ENCODE measurements around the gene TGIF2. TPM values are rescaled to one million over a fixed set of nuclear protein-coding genes. Genes with fewer than 3 reads are reported as not detected.
"Not testable (repeated sequence)": the region's sequence is repeated elsewhere in the genome, so short reads cannot be mapped to it uniquely, and the experiment has no call there.

The TGIF2 gene
- total RNA-seq, 1 experiment from 2014 or later: 58.4 TPM

DNA sequence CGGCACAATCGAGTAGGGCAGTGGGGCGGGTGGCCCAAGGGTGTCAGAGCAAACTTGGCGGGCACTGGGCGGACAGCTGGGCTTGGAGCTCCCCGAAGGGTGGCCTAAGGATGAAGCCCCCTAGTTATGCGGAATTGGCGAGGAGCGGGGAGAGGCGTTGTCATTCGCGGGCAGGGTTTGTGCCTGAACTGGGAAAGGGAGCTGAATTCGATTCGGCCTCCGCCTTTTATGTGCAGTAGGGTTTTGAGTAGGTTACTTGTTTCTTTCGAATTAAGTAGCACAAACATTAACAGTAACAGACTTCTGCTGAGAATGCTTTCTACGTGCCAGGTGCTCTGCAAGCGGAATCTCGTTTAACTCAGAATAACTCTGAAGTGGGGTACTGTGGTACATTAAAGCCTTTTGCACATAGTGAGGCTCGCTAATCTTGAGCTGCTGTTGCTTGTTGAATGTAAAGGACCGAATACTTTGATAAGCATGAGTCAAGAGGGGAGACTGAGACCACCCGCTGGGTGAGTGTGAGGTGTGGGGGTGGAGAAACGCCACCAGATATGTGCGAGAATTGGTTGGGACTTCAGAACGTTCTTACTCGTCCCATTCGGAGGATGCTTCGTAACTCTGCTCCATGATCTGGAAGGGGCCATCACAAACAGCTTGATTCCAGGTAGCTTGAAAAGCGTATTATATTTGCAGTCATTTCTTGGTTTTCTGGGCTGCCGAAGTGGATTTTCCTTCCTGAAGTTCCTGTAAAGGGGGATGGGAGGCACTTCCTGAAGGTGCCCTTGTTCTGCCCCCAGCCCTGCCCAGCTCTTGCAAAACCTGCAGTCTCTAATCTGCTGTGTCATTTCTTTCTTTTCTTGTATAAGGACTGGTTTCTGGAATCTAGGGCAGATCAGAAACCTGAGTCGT is 33.0 kb downstream of the TGIF2 start:
- Histone ChIP-seq H3K27me3 (replicated peaks; ENCODE audit: control insufficient read depth, insufficient read depth, low read length) (no peaks in the 10 kb centered on the region), H3K4me3 (ENCODE audit: low read depth, low read length) (peak overlapping the region; percentile 85), H3K9me3 (no peaks in the 10 kb centered on the region), H3K36me3 (ENCODE audit: control insufficient read depth, insufficient read depth, low read length) (peaks cover 5% of the 10 kb centered on the region), H3K4me1 (peaks cover 19% of the 10 kb centered on the region)
- Mint-ChIP-seq H3K36me3 (ENCODE audit: insufficient read depth, unreplicated experiment) (peaks cover 68% of the 10 kb centered on the region), H3K27ac (ENCODE audit: unreplicated experiment) (peak overlapping the region; percentile 89), H3K9me3 (ENCODE audit: unreplicated experiment) (no peaks in the 10 kb centered on the region), H3K4me1 (ENCODE audit: low read depth, unreplicated experiment) (peaks cover 17% of the 10 kb centered on the region), H3K27me3 (ENCODE audit: insufficient read depth, unreplicated experiment) (no peaks in the 10 kb centered on the region), H3K4me3 (ENCODE audit: unreplicated experiment) (peak overlapping the region; percentile 91)
- intact Hi-C loops (cut with micrococcal nuclease; ENCODE audit: unreplicated experiment): no loop called here
- ChIA-PET POLR2A (interaction anchor here (0.5 to 2.7 kb wide), 17 partner anchors 9 to 883 kb away, joined by 3 to 27 read pairs (median 5); partner anchors contain the start of genes DSN1, NDRG3, RBM39 and TGIF2), CTCF (interaction anchor here (0.6 to 3.5 kb wide), 37 partner anchors 12 to 652 kb away, joined by 3 to 31 read pairs (median 5); partner anchors contain the start of genes DSN1, MYL9, NDRG3 and SCAND1)
- peak in 1 of 2 experiments; percentile 66 for DNase-seq
- BruUV-seq (replicated peaks): TSS peak; percentile 46
- TF ChIP-seq, protein P1, sequence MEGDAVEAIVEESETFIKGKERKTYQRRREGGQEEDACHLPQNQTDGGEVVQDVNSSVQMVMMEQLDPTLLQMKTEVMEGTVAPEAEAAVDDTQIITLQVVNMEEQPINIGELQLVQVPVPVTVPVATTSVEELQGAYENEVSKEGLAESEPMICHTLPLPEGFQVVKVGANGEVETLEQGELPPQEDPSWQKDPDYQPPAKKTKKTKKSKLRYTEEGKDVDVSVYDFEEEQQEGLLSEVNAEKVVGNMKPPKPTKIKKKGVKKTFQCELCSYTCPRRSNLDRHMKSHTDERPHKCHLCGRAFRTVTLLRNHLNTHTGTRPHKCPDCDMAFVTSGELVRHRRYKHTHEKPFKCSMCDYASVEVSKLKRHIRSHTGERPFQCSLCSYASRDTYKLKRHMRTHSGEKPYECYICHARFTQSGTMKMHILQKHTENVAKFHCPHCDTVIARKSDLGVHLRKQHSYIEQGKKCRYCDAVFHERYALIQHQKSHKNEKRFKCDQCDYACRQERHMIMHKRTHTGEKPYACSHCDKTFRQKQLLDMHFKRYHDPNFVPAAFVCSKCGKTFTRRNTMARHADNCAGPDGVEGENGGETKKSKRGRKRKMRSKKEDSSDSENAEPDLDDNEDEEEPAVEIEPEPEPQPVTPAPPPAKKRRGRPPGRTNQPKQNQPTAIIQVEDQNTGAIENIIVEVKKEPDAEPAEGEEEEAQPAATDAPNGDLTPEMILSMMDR (IDR thresholded peaks at IDR 0.05; ENCODE audit: insufficient read depth in 1 of 2, low read depth in 1 of 2, low read length in 1 of 2, severe bottlenecking in 1 of 2, unreplicated experiment in 1 of 2): no peak

GRCh38 chr20:36607586-36608387 is 34.4 kb downstream of the TGIF2 start:
- BruUV-seq (replicated peaks): no TSS peak
- no peaks in the 10 kb centered on the region for H3K9me3 Mint-ChIP-seq (ENCODE audit: unreplicated experiment)
- H3K36me3 ChIP-seq (ENCODE audit: control insufficient read depth, insufficient read depth, low read length): peaks cover 8% of the 10 kb centered on the region

GRCh38 chr20:36608388-36608728 is 35.0 kb downstream of the TGIF2 start:
- H3K27me3 ChIP-seq (replicated peaks; ENCODE audit: control insufficient read depth, insufficient read depth, low read length); DNase-seq; H3K4me3 ChIP-seq (ENCODE audit: low read depth, low read length); H3K9me3 Mint-ChIP-seq (ENCODE audit: unreplicated experiment); intact Hi-C loops (cut with micrococcal nuclease; ENCODE audit: unreplicated experiment); H3K36me3 ChIP-seq (ENCODE audit: control insufficient read depth, insufficient read depth, low read length); H3K9me3 ChIP-seq; POLR2A ChIA-PET; BruUV-seq (replicated peaks); CTCF ChIA-PET; H3K27me3 Mint-ChIP-seq (ENCODE audit: insufficient read depth, unreplicated experiment): not testable (repeated sequence)
- H3K27ac Mint-ChIP-seq (ENCODE audit: unreplicated experiment): peak overlapping the region; percentile 97
- peaks cover 19% of the 10 kb centered on the region for H3K4me1 ChIP-seq
- peak overlapping the region; percentile 91 for H3K4me3 Mint-ChIP-seq (ENCODE audit: unreplicated experiment)
- H3K36me3 Mint-ChIP-seq (ENCODE audit: insufficient read depth, unreplicated experiment): peaks cover 88% of the 10 kb centered on the region
- H3K4me1 Mint-ChIP-seq (ENCODE audit: low read depth, unreplicated experiment): peaks cover 17% of the 10 kb centered on the region

More at GRCh38 chr20:36607586-36608387, 34.4 kb downstream of the TGIF2 start:
- TF ChIP-seq, protein P1 (IDR thresholded peaks at IDR 0.05; ENCODE audit: insufficient read depth in 1 of 2, low read depth in 1 of 2, low read length in 1 of 2, severe bottlenecking in 1 of 2, unreplicated experiment in 1 of 2): no peak
- no peak overlapping the region for H3K4me3 ChIP-seq (ENCODE audit: low read depth, low read length)
- H3K36me3 Mint-ChIP-seq (ENCODE audit: insufficient read depth, unreplicated experiment): peaks cover 82% of the 10 kb centered on the region
- H3K4me3 Mint-ChIP-seq (ENCODE audit: unreplicated experiment): peak overlapping the region; percentile 91
- H3K27ac Mint-ChIP-seq (ENCODE audit: unreplicated experiment): peak overlapping the region; percentile 97
- H3K27me3 Mint-ChIP-seq (ENCODE audit: insufficient read depth, unreplicated experiment): no peaks in the 10 kb centered on the region
- ChIA-PET CTCF (no interaction called here), POLR2A (interaction anchor here (0.5 to 0.6 kb wide), 2 partner anchors 35 to 137 kb away, joined by 3 to 6 read pairs; no protein-coding TSS in a partner anchor)
- no peaks in the 10 kb centered on the region for H3K27me3 ChIP-seq (replicated peaks; ENCODE audit: control insufficient read depth, insufficient read depth, low read length)
- peak; percentile 78 to 91 for DNase-seq
- H3K9me3 ChIP-seq: no peaks in the 10 kb centered on the region
- H3K4me1 ChIP-seq: peaks cover 19% of the 10 kb centered on the region
- intact Hi-C loops (cut with micrococcal nuclease; ENCODE audit: unreplicated experiment): no loop called here
- H3K4me1 Mint-ChIP-seq (ENCODE audit: low read depth, unreplicated experiment): peaks cover 17% of the 10 kb centered on the region
